IPS-18c (cell line): Measurements from ENCODE around the gene LPAR3.

Experiments used
- H3K4me3 ChIP-seq: 2 replicates; pipeline ENCODE4 v1.7.0; 2013; ENCODE audit warnings: low read depth, mild to moderate bottlenecking, low read length, moderate library complexity; ENCODE audit not compliant: insufficient read depth
- H3K9me3 ChIP-seq: one replicate; pipeline ENCODE4 v1.6.1; 2013; ENCODE audit warnings: mild to moderate bottlenecking, low read length, moderate library complexity; ENCODE audit not compliant: control insufficient read depth, insufficient read depth

LPAR3 gene

DNA sequence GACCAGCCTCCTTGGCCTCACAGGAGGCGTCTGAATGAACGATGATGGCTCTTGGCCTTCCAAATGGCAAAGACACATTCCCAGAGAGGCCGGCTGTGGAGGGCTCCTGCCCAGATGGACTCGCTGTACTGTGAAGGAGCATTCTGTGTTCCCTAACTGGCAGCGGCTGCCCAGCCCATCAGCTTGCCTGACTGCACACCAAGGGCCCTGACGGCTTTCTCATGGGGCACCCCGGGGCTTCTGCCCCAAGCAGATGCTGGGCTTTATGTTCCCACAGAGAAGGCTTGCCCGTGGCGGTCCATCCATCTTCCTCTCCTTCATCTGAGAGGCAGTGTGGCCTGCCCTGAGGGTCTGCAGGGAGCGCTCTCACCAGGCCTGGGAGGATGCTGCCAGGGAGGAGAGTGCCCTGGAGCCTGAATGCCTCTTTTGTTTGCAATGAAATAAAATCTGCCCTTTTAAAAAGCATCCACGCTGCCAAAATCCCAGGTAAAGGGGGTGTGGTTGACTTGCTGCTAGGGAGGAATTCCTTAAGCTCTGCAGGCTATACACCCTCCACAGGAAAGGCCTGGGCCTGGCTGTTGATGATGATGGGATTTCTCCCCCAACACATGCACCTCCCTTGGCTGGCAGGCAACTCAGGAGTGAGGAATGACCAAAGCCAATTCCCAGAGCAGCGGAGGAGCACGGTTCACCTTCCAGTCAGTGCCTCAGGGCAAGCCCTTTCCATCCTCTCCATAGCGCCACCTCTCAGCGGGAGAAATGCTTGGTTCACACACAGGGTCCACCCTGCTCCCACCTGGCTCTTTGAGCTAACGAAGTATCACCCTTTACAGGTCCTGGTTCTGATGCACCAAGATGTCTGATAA is 118.1 kb downstream of the LPAR3 start:
- Histone ChIP-seq H3K4me3 (no peak overlapping the region), H3K9me3 (no peaks in the 10 kb centered on the region)

DNA sequence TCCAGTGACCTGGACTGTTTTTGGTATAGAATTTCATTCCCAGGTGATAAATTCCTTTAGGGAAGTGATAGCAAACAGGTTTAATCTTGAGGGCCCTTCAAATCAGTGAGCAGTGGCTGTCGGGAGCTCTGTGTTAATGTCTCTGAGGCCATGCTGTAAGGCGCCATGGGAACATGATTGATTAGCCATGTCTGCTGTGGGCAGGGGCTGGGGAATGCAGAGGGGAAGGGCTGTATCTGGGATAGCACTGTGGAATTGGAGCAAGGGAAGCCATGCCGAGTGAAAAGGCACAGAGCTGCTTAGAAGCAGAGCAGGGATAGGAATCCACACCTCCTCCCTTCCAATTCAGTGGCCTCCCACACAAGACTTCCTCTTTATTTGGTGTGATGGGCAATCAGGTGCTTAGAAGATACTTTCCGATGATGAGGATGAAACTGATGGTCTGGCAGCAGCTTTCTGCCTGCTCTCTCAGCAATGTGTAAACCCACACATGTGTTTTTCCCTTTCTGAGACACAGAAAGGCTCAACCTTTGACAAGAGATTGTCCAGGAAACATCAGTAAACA is 119.0 kb downstream of the LPAR3 start:
- no peak overlapping the region for H3K4me3 ChIP-seq
- no peaks in the 10 kb centered on the region for H3K9me3 ChIP-seq

DNA sequence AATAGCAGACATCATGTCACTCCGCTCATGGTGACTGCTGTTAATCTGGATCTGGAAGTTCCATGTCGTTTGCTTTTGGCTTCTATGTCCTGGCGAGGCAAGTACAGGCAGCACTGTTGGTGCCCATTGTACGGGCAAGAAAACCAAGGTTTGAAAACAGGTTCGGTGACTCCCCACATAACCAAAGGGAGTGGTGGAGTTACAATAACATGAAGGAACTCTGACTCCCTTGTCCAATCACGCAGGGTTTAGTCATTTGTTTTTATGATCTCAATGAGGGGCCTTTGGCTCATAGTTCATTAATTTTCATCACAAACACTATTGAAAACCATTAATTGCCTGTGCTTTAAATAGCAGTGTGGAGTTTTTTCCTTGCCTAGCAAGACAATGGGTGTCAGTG is 119.8 kb downstream of the LPAR3 start:
- Histone ChIP-seq H3K4me3 (no peak overlapping the region), H3K9me3 (no peaks in the 10 kb centered on the region)

DNA sequence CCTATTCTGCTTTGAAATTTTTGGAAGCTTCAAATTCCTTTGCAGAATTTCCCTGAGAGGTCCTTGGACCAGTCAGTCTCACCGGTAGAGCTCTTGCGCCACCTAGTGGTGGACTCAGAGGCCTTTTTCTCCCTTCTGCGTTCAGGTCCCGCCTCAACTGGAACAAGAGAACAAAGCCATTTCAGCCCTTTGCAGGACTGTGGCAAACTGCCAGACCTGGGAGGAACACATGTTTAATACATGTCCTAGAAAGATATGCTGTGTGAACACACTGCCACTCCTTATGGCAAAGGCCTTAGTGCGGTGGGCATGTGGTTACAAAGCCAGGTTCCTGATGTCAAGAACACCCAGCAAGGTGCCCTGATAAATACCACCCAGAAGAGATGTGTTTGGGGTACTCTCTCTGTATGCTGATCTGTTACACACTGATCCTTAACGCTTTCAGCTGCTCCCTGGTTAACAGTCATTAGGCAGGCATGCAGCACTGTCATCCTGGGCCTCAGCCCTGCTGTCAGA is 120.5 kb downstream of the LPAR3 start:
- no peaks in the 10 kb centered on the region for H3K9me3 ChIP-seq
- no peak overlapping the region for H3K4me3 ChIP-seq

DNA sequence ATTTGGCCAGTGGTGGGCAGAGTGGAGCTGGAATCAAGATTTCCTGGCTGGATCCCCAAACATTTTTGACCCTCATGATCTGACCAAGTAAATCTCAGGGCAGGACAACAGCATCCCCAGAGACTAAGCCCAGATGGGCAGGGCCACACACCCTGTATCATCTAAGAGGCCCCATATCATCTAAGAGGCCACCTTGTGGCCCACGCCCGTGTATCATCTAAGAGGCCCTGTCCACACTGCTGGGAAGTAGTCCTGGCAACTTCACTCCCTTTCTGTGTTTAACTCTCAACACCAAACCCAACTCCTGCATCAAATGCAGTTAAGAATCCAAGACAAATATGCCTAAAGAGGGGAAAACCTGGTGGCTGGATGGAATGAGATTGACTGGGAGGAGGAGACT is 121.1 kb downstream of the LPAR3 start:
- no peaks in the 10 kb centered on the region for H3K9me3 ChIP-seq

DNA sequence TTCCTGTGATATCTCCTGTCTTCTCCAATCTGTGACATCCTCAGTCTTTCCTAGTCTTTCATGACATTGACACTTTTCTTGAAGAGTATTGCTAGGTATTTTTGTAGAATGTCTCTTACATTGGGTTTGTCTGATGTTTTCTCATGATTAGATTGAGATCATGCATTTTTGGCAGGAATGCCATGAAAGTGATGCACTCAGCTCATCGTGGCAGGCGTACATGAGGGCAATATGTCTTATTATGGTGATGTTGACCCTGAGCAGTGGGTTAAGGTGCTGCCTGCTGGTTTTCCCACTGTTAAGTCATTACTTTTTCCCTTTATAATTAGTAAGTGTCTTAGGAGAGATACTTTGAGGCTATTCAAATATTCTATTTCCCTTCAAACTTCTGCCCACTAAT is 122.5 kb downstream of the LPAR3 start:
- Histone ChIP-seq H3K9me3 (no peaks in the 10 kb centered on the region), H3K4me3 (no peak overlapping the region)

More for the DNA sequence above, 121.1 kb downstream of the LPAR3 start:
- H3K4me3 ChIP-seq: no peak overlapping the region

DNA sequence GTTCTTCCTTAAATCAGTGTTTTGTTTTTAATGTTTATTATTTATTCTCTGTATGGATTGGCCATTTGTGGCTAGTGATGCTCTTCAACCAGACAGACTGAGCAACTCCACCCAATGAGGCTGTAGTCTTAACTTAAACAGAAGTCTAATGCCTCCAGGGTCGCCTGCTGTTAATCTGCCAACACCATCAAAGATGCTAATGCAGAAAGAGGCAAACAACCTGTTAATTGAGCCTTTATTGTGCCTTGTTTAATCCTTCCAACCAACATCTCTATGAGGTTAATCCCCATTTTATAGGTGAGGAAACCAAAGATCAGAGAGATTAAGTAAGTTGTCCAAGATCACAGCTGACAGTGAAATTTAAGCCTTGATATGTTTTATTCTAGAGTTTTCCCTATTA is 123.4 kb downstream of the LPAR3 start:
- Histone ChIP-seq H3K4me3 (no peak overlapping the region), H3K9me3 (no peaks in the 10 kb centered on the region)

DNA sequence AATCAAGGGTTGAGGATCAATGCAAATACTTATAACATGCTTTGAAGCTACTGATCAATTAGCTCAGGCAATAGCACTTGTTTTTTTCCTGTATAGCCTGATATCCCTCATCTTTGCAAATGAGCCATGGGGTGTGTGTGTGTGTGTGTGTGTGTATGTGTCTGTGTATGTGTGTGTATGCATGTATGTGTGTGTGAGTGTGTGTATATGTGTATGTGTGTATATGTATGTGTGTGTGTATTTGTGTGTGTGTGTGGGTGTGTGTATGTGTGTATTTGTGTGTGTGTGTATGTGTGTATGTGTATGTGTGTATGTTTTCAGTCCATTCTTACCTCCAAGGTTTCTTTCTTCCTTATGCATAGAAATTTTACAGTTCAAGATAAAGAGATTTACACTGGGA is 124.4 kb downstream of the LPAR3 start:
- no peak overlapping the region for H3K4me3 ChIP-seq
- no peaks in the 10 kb centered on the region for H3K9me3 ChIP-seq

DNA sequence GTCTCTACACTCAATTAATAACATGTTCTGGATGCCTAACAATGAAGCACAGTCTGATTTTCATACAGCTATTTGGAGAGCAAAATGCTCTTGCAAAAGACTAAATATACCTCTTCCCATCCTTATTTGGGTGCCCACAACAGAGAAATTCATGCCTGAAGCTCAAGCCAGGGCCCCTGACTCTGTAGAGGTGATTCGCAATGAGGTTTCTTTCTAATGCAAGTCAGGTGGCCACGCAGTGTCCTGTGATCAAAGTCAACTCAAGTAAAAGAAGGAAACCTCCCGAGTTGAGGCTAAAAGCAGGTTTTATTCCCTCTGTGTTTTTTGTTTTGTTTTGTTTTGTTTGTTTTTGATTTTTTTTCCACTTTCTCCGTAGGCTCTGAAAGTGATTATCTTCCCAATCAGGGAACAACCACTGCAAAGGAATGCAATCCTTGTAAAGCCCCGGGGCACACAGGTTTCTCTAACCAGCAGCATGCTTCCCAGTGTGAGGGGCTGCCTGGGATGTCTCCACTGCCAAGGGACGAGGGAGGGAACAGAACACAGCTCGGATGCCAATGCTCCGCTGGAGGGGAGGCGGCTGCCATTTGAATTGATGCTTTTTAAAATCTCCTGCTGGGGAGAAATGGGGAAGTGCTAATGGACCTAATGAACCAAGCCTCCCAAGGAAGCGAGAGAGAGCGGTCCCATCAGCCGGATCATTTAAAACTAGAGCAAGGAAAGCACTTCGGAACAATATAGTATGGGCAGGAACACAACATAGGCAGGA is 128.9 kb downstream of the LPAR3 start:
- no peak overlapping the region for H3K4me3 ChIP-seq
- no peaks in the 10 kb centered on the region for H3K9me3 ChIP-seq

DNA sequence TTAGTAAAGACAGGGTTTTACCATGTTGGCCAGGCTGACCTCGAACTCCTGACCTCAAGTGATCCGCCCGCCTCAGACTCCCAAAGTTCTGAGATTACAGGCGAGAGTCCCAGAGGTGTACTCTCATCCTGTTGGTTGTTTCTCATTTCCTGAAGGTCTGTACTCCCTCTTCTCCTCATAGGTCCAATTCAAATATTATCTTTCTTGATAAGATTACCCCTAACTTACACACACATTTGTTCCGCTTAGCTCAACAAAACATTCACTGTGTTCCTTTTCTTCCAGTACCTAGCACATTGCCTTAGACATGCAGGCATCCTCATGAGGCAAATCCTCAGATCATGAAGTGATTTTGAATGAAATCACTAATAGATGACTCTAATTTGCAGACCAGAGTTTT is 130.3 kb downstream of the LPAR3 start:
- Histone ChIP-seq H3K4me3 (no peak overlapping the region), H3K9me3 (no peaks in the 10 kb centered on the region)
